ENCODE measurements around the gene CD209. TPM values are rescaled to one million over a fixed set of nuclear protein-coding genes. Genes with fewer than 3 reads are reported as not detected.

CD209 gene
- total RNA-seq, 1 experiment from 2014 or later = not detected

- ATAC-seq = 0 out of 2 replicates have a peak, but pooled peaks have one; percentile 28
- Histone ChIP-seq H3K36me3 (ENCODE audit: low read depth, low read length) (no peaks in the 10 kb centered on the region), H3K27me3 (ENCODE audit: low read length) (peaks cover 33% of the 10 kb centered on the region), H3K79me2 (ENCODE audit: low read length) (no peaks in the 10 kb centered on the region), H3K9ac (ENCODE audit: low read length) (no peak overlapping the region), H3K4me2 (ENCODE audit: low read length) (no peak overlapping the region), H3F3A (ENCODE audit: low read length, unreplicated experiment) (no peaks in the 10 kb centered on the region), H3K9me3 (ENCODE audit: low read length) (no peaks in the 10 kb centered on the region), H3K4me3 (ENCODE audit: low read length) (no peak overlapping the region), H4K20me1 (ENCODE audit: low read length) (no peaks in the 10 kb centered on the region), H3K4me1 (ENCODE audit: insufficient read depth, low read length) (no peaks in the 10 kb centered on the region), H2AFZ (ENCODE audit: low read length) (no peak overlapping the region), H3K9me2 (replicated peaks; ENCODE audit: low read length) (no peaks in the 10 kb centered on the region), H3K27ac (ENCODE audit: low read length) (no peak overlapping the region)
- TF ChIP-seq CTCF (conservative IDR thresholded peaks at IDR 0.05; ENCODE audit: low read depth, low read length) (no peak), EZH2 (IDR thresholded peaks at IDR 0.05; ENCODE audit: low read length, unreplicated experiment) (no peak), EZH2phosphoT487 (IDR thresholded peaks at IDR 0.05; ENCODE audit: borderline replicate concordance, low read length) (no peak)
- DNase-seq = no peak
- BruUV-seq (replicated peaks) = no TSS peak
- ChIA-PET POLR2A (ENCODE audit: unreplicated experiment) (no interaction called here), CTCF (interaction anchor here (0.6 to 1.1 kb wide), 3 partner anchors 18 to 312 kb away, joined by 3 to 5 read pairs (median 4); partner anchors contain the start of gene TRAPPC5)
- intact Hi-C loops (cut with micrococcal nuclease) = no loop called here
Observed at GRCh38 chr19:7698583-7698982, 48.8 kb downstream of the CD209 start.

- Histone ChIP-seq H3K4me3 (ENCODE audit: low read length) (no peak overlapping the region), H3K79me2 (ENCODE audit: low read length) (no peaks in the 10 kb centered on the region), H3K27ac (ENCODE audit: low read length) (no peak overlapping the region), H3K4me1 (ENCODE audit: insufficient read depth, low read length) (no peaks in the 10 kb centered on the region), H3F3A (ENCODE audit: low read length, unreplicated experiment) (no peaks in the 10 kb centered on the region), H3K9me3 (ENCODE audit: low read length) (no peaks in the 10 kb centered on the region), H3K27me3 (ENCODE audit: low read length) (peaks cover 33% of the 10 kb centered on the region), H3K9me2 (replicated peaks; ENCODE audit: low read length) (no peaks in the 10 kb centered on the region), H3K9ac (ENCODE audit: low read length) (no peak overlapping the region), H2AFZ (ENCODE audit: low read length) (no peak overlapping the region), H4K20me1 (ENCODE audit: low read length) (no peaks in the 10 kb centered on the region), H3K36me3 (ENCODE audit: low read depth, low read length) (no peaks in the 10 kb centered on the region), H3K4me2 (ENCODE audit: low read length) (no peak overlapping the region)
- ATAC-seq = 0 out of 2 replicates have a peak, but pooled peaks have one; percentile 32
- no peak for TF ChIP-seq CTCF (conservative IDR thresholded peaks at IDR 0.05; ENCODE audit: low read depth, low read length)
- TF ChIP-seq EZH2 (IDR thresholded peaks at IDR 0.05; ENCODE audit: low read length, unreplicated experiment) = no peak
- no peak for TF ChIP-seq EZH2phosphoT487 (IDR thresholded peaks at IDR 0.05; ENCODE audit: borderline replicate concordance, low read length)
- no peak for DNase-seq
- POLR2A ChIA-PET (ENCODE audit: unreplicated experiment) = interaction anchor here (0.6 kb wide), 1 partner anchor 1167 kb away, joined by 6 read pairs; the partner anchor contains the start of gene TNFSF9
- intact Hi-C loops (cut with micrococcal nuclease) = no loop called here
- BruUV-seq (replicated peaks) = no TSS peak
- CTCF ChIA-PET = no interaction called here
Observed at GRCh38 chr19:7697721-7698287, 49.5 kb downstream of the CD209 start.

- Histone ChIP-seq H3F3A (ENCODE audit: low read length, unreplicated experiment) (no peaks in the 10 kb centered on the region), H3K79me2 (ENCODE audit: low read length) (no peaks in the 10 kb centered on the region), H3K4me1 (ENCODE audit: insufficient read depth, low read length) (no peaks in the 10 kb centered on the region), H3K4me2 (ENCODE audit: low read length) (no peak overlapping the region), H2AFZ (ENCODE audit: low read length) (no peak overlapping the region), H3K9me3 (ENCODE audit: low read length) (no peaks in the 10 kb centered on the region), H4K20me1 (ENCODE audit: low read length) (no peaks in the 10 kb centered on the region), H3K27me3 (ENCODE audit: low read length) (peaks cover 30% of the 10 kb centered on the region), H3K36me3 (ENCODE audit: low read depth, low read length) (no peaks in the 10 kb centered on the region), H3K27ac (ENCODE audit: low read length) (no peak overlapping the region), H3K9me2 (replicated peaks; ENCODE audit: low read length) (no peaks in the 10 kb centered on the region), H3K9ac (ENCODE audit: low read length) (no peak overlapping the region), H3K4me3 (ENCODE audit: low read length) (no peak overlapping the region)
- TF ChIP-seq CTCF (conservative IDR thresholded peaks at IDR 0.05; ENCODE audit: low read depth, low read length) = no peak
- intact Hi-C loops (cut with micrococcal nuclease) = no loop called here
- ChIA-PET CTCF (no interaction called here), POLR2A (ENCODE audit: unreplicated experiment) (no interaction called here)
- no peak for ATAC-seq
- no TSS peak for BruUV-seq (replicated peaks)
- DNase-seq = no peak
Observed at GRCh38 chr19:7694499-7694898, 52.8 kb downstream of the CD209 start.
